Kidney epithelial cell (primary cell): ENCODE measurements around the gene AVPR2. TPM values are rescaled to one million over a fixed set of nuclear protein-coding genes. Genes with fewer than 3 reads are reported as not detected.

Experiments used
- DNase-seq: peaks from one replicate; pipeline ENCODE4 v3.0.0-alpha.2; 2010; ENCODE audit warnings: low read depth
- H3K27me3 ChIP-seq: 2 replicates; pipeline ENCODE4 v1.6.0; 2011; ENCODE audit warnings: low read length; ENCODE audit not compliant: control insufficient read depth, insufficient read depth
- H3K36me3 ChIP-seq: 2 replicates; pipeline ENCODE4 v1.5.1; 2011; ENCODE audit warnings: low read length; ENCODE audit not compliant: control insufficient read depth, insufficient read depth
- H3K4me3 ChIP-seq: 2 replicates; pipeline ENCODE4 v1.5.1; 2011; ENCODE audit warnings: low read depth, mild to moderate bottlenecking, control low read depth, low read length
- CTCF ChIP-seq: IDR thresholded peaks from 2 replicates; pipeline ENCODE4 v1.5.1; 2011; ENCODE audit warnings: mild to moderate bottlenecking, moderate library complexity, low read length, control low read depth, inconsistent platforms; ENCODE audit not compliant: insufficient read depth, poor library complexity, severe bottlenecking
- total RNA-seq: library from RNA; depleted of rRNA; stranded (reverse); fragments of >200 nt; gene quantifications from 2 replicates; pipeline ENCODE4 v1.2.3, GENCODE V29; 2015

Gene AVPR2
- total RNA-seq, 1 donor from 2014 or later = 0.08 TPM

GRCh38 chrX:153927672-153927921 is 23.1 kb downstream of the AVPR2 start:
- H3K36me3 ChIP-seq = no peaks in the 10 kb centered on the region
- no peak for DNase-seq
- no peaks in the 10 kb centered on the region for H3K27me3 ChIP-seq
- H3K4me3 ChIP-seq = peak overlapping the region; percentile 48
- no peak for TF ChIP-seq CTCF

- Histone ChIP-seq H3K27me3 (no peaks in the 10 kb centered on the region), H3K36me3 (no peaks in the 10 kb centered on the region), H3K4me3 (peak overlapping the region; percentile 48)
- peak; percentile 16 for TF ChIP-seq CTCF
- DNase-seq = peak; percentile 91
Observed at GRCh38 chrX:153927922-153928760, 23.7 kb downstream of the AVPR2 start.

- peak overlapping the region; percentile 18 for H3K4me3 ChIP-seq
Observed at GRCh38 chrX:153928846-153929245, 24.4 kb downstream of the AVPR2 start.

GRCh38 chrX:153929576-153929975 is 25.1 kb downstream of the AVPR2 start:
- no peak for TF ChIP-seq CTCF
- Histone ChIP-seq H3K36me3 (no peaks in the 10 kb centered on the region), H3K27me3 (no peaks in the 10 kb centered on the region), H3K4me3 (no peak overlapping the region)
- no peak for DNase-seq

More at GRCh38 chrX:153928846-153929245, 24.4 kb downstream of the AVPR2 start:
- no peak for TF ChIP-seq CTCF
- H3K36me3 ChIP-seq = no peaks in the 10 kb centered on the region
- no peak for DNase-seq
- H3K27me3 ChIP-seq = no peaks in the 10 kb centered on the region

GRCh38 chrX:153930011-153930910 is 25.8 kb downstream of the AVPR2 start:
- H3K4me3 ChIP-seq = no peak overlapping the region
- DNase-seq = no peak
- no peaks in the 10 kb centered on the region for H3K27me3 ChIP-seq
- no peaks in the 10 kb centered on the region for H3K36me3 ChIP-seq
- no peak for TF ChIP-seq CTCF

GRCh38 chrX:153931151-153931550 is 26.7 kb downstream of the AVPR2 start:
- Histone ChIP-seq H3K36me3 (no peaks in the 10 kb centered on the region), H3K27me3 (no peaks in the 10 kb centered on the region), H3K4me3 (no peak overlapping the region)
- DNase-seq = no peak
- TF ChIP-seq CTCF = no peak
